Prostate gland (tissue), 2 donors: ENCODE data around the gene TPT1.

Experiments used
- POLR2A ChIP-seq: fragments of 450-650 bp; IDR thresholded peaks from one replicate; pipeline ENCODE4 v1.6.1; 2016; ENCODE audit warnings: antibody characterized with exemption, mild to moderate bottlenecking
- POLR2AphosphoS5 ChIP-seq: sonication (generic); formaldehyde crosslinking; IDR thresholded peaks from one replicate; pipeline ENCODE4 v1.6.1; 2017; ENCODE audit warnings: antibody characterized with exemption
- TF ChIP-seq, protein P1 (sequence below), 4 experiments: fragments of 200-600 bp in 2 of 4; fragments of 450-650 bp in 2 of 4; sonication (generic) in 2 of 4; IDR thresholded peaks; 1 replicate in 3 of 4; 2 replicates in 1 of 4; pipeline ENCODE4 v1.5.1; 2016 to 2019; ENCODE audit warnings: antibody characterized with exemption in 4 of 4, mild to moderate bottlenecking in 2 of 4, moderate library complexity in 2 of 4

DNA sequence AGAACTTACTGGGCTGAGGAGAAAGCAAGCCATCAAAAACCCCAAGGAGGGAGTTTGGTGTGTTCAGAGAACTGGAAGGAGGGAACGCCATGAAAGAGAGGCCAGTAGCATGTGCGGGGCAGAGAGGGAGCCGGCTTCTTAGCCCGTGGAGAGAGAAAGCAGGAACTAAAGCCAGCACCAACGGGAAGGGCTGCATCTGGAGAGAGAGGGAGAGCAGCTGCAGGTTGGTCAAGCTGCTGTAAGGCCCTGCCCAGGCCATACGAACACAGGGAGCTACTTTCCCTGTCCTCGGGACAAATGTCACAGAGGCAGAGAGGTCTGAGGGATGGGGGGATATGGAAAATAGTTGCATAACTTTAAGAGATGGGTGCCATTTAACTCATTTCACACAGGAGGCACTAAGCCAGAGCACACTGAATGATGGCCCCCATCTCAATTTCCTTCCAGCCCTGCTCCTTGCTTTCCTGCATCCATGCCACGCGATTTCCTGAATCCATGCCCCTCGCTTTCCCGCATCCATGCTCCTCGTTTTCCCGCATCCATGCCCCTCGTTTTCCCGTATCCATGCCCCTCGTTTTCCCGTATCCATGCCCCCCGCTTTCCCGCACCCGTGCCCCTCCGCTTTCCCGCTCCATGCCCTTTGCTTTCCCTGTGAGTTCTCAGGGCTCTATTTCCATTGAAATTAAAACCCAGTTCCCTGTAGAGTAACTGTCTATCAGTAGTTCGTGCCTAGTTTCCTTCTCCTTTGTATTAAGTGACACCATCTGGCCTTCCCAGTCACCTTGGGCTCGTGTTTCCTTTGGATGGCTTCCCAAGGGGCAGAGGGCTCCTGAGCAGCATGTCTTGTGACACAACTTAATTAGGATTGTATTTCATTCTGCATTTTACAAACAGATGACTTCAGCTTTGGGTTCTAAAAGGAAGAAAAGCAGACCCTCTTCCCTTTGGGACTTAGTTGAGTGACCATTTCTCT, 31.5 kb upstream of the TPT1 start:
- TF ChIP-seq, protein P1, sequence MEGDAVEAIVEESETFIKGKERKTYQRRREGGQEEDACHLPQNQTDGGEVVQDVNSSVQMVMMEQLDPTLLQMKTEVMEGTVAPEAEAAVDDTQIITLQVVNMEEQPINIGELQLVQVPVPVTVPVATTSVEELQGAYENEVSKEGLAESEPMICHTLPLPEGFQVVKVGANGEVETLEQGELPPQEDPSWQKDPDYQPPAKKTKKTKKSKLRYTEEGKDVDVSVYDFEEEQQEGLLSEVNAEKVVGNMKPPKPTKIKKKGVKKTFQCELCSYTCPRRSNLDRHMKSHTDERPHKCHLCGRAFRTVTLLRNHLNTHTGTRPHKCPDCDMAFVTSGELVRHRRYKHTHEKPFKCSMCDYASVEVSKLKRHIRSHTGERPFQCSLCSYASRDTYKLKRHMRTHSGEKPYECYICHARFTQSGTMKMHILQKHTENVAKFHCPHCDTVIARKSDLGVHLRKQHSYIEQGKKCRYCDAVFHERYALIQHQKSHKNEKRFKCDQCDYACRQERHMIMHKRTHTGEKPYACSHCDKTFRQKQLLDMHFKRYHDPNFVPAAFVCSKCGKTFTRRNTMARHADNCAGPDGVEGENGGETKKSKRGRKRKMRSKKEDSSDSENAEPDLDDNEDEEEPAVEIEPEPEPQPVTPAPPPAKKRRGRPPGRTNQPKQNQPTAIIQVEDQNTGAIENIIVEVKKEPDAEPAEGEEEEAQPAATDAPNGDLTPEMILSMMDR (IDR thresholded peaks at IDR 0.05) = no peak
- TF ChIP-seq POLR2A (no peak), POLR2AphosphoS5 (no peak)
